ENCODE measurements around the gene WDR6.

WDR6 gene, protein sequence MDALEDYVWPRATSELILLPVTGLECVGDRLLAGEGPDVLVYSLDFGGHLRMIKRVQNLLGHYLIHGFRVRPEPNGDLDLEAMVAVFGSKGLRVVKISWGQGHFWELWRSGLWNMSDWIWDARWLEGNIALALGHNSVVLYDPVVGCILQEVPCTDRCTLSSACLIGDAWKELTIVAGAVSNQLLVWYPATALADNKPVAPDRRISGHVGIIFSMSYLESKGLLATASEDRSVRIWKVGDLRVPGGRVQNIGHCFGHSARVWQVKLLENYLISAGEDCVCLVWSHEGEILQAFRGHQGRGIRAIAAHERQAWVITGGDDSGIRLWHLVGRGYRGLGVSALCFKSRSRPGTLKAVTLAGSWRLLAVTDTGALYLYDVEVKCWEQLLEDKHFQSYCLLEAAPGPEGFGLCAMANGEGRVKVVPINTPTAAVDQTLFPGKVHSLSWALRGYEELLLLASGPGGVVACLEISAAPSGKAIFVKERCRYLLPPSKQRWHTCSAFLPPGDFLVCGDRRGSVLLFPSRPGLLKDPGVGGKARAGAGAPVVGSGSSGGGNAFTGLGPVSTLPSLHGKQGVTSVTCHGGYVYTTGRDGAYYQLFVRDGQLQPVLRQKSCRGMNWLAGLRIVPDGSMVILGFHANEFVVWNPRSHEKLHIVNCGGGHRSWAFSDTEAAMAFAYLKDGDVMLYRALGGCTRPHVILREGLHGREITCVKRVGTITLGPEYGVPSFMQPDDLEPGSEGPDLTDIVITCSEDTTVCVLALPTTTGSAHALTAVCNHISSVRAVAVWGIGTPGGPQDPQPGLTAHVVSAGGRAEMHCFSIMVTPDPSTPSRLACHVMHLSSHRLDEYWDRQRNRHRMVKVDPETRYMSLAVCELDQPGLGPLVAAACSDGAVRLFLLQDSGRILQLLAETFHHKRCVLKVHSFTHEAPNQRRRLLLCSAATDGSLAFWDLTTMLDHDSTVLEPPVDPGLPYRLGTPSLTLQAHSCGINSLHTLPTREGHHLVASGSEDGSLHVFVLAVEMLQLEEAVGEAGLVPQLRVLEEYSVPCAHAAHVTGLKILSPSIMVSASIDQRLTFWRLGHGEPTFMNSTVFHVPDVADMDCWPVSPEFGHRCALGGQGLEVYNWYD

DNA sequence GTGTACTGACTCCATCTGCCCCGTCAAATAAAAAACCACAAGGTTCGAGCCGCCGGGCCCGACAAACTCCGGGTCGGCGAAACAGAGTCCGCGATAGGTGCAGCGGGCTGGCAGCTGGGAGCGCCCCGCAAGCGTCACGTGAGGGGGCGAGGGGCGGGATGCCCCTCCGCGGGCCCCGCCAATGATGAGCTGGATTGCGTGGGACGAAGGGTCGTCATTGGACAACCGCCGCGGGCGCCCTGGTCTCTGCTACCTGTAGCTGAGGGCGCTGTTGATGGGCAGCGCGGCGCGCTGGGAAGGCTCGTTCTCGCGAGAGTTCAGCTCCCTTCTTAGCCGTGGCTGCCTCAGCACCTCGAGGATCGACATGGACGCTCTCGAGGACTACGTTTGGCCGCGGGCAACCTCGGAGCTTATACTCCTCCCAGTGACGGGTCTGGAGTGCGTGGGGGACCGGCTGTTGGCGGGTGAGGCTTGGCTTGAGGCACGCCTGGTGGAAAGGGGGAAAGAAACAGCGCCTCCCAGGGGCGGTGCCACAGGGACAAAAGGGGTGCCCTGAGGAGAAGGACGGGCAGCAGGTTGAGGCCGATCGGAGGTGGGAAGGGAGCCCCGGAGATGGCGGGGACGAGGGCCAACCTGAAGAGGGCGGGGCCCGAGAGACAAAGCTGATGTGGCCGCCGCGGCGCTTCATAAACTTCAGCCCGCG is at the start of gene WDR6:
TSS of gene WDR6 (plus strand) at position 324 of the 703 bp plus-strand sequence. CDS start at position 365, 41 bp downstream.
- peak; percentile 90 for DNase-seq (ENCODE audit: low spot score)

DNA sequence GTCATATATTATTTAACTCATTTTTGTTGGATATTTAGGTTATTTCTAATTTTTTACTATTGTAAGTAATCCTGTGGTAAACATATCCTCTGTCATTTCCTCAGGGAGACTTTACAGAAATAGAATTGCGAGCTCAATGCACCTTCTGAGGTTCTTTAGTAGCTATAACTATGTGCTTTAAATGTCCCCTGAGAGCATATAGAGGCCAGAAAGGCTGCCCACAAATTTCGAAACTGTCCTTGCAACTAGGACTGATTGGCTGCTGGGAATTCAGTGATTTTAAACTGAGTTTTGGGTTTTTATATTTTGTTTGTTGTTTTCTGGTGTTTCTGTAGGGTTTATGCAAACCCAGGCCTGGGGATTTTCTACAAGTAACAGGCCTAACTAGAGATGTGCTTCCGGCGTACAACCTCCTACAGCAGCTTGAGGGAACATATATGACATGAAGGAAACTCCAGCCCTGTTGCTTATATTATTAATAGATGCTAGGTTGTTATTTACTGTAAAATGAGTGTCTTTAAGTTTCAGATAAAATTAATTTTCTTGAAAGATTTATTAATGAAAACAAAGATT is 46.3 kb upstream of the WDR6 start:
- DNase-seq (ENCODE audit: low spot score), result no peak

DNA sequence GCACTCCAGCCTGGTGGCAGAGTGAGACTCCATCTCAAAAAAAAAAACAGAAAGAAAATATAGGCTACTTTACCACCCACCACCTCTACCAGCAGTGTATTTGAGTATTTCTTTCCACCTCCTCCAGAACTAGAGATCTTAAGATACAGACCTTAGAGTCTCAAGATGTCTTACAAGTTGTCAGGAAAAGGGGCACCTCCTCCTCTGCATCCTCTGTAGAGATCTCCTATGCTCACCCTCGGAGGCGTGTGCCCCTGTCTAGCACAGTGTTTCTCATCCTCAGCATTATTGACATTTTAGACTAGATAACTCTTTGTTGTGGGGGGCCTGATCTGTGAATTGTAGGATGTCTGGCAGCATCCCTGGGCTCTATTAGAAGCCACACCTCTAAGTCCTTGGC is 44.9 kb upstream of the WDR6 start:
- no peak for DNase-seq (ENCODE audit: low spot score)

DNA sequence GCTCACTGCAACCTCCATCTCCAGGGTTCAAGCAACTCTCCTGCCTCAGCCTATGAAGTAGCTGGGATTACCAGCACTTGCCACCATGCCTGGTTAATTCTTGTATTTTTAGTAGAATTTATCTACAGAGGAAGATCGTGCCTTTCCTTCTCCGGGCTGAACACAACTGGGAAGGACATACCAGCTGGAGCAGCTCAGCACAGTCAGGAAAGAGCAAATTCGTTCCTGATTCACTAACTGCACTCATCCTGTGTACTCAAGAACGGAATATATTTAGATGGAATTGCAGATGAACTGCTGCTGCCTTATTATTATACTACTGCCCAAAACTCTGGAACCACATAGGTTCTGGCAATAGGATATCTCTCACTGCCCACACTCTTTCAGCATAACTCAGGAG is 44.3 kb upstream of the WDR6 start:
- DNase-seq (ENCODE audit: low spot score), result no peak

DNA sequence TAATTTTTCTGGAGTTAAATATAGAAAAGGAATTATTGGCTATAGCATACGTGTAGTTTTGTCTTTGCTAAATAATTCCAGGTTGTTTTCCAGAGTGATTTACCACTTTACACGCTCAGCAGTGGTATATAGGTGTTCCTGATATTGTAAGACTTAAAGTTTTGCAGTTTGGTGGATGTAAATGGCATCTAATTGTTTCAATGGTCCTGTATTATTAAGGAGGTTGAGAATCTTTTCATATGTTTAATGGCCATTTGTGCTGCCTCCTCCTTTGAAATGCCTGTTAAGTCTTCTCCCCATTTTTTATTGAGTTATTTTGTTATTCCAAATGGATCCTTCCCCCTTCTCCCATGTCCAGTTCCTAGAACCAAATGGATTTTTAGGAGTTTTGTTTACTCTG is 43.6 kb upstream of the WDR6 start:
- no peak for DNase-seq (ENCODE audit: low spot score)

DNA sequence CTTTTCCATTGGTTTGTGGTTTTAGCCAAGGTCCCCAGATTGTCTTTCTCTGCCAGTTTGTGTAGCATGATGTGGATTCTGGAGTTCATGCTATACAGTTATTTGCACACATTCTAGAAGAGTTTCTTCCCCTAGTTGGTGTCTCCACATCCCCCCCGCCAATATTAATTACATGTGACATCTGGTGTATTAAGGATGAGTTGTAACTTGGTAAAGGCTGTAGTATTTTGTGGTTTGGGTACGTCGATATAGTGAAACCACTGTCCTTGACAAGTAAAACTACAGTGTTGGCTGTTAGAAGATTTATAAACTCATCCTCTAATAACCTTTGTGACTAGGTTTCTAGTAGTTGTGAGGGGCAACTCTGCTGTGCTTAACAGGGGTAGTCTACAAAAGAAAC is 40.8 kb upstream of the WDR6 start:
- DNase-seq (ENCODE audit: low spot score), result no peak

DNA sequence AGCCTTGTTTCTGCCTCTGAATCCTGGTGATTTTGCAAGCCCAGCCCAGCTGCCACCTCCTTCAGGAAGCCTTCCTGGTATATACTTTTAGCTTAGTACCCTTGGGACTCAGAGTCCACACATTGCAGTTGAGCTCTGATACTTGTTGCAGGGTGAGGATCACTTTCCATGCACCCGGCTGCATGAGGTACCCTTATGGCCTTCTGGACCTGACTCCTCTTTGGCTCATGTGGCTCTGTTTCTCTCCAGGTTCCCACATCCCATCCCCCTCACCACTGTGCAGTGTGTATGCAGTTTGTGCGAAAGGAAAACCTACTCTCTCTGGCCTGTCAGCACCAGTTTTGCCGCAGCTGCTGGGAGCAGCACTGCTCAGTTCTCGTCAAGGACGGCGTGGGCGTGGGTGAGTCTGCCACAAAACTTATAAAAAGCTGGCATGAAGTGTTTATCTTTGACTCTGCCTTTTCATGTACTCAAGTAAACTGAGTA is 40.3 kb upstream of the WDR6 start:
- no peak for DNase-seq (ENCODE audit: low spot score)

DNA sequence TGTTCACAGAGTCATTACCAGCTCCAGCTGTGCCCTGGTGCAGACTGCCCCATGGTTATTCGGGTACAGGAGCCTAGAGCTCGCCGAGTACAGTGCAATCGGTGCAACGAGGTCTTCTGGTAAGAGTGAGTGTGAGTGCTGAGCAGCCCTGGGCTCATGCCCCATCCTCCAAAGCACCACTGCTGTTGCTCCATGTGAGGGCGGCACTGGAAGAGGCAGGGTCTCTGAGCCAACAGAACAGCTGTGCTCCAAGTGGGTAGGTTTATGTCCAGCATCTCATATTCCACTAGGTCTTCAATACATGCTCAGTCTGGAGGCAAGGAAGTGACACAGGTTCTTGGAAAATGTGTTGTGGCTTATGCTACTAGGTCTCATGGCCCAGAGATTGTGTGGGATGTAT is 36.6 kb upstream of the WDR6 start:
- DNase-seq (ENCODE audit: low spot score), result no peak

DNA sequence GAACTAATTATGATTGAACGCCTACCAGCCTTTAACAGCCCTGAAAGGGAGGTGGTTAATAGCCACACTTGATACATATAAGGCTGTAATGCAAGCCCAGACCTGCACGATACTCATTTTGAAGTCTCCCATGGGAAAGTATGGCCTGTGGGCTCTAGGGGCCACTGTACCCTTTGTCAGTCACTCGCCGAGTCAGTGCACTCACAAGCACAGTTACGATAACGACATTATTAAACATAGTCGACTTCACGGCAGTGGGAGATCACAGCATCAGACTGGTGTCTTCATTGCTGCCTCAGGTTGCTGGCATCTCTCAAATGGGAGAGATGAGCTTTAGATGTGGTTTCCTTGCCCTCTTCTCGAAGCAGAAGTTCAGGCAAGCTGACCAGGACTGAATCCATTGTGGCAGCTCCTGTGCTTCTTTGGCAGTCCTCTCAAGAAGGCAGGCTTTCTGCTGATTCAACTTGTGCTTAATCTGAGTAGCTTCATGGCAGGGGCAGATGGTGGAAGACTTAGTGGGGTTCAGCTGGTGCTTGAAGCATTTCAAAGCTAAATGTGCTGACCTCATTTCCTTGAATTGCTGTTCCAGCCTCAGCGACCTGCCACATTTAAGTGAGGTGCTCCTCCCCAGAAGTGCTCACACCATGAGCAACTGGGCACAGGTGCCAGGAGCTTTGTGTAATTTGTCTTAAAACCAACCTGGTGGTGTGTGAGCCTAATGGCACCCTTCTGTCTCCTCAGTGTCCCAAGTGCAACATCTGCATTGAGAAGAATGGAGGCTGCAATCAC is 32.9 kb upstream of the WDR6 start:
- DNase-seq (ENCODE audit: low spot score), result no peak

DNA sequence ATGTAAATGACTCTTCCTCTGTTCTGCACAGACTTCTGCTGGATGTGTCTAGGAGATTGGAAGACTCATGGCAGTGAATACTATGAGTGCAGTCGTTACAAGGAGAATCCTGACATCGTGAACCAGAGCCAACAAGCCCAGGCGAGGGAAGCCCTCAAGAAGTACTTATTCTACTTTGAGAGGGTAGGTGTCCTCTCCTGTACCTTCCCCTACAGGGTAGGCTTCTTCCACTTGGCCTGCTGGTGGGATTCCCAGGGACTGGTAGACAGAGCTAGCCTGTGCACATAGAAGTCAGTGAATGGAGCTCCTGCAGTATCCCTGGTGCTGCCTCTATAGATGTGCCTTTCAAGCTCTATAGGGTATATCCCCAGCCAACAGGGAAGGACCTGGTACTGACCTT is 27.7 kb upstream of the WDR6 start:
- no peak for DNase-seq (ENCODE audit: low spot score)

DNA sequence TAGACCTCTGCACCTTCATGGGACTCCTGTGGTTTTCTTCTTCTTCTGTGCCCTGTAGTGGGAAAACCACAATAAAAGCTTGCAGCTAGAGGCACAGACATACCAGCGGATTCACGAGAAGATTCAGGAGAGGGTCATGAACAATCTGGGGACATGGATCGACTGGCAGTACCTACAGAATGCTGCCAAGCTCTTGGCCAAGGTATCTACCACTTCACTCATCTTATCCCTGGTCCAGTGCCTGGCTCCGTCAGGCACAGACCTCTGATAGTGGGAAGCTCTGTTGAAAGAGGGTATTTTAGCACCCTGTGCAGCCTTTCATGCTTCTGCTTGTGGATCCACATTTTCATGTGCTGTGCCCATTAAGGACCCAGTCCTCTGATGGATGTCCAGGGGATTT is 26.9 kb upstream of the WDR6 start:
- no peak for DNase-seq (ENCODE audit: low spot score)

DNA sequence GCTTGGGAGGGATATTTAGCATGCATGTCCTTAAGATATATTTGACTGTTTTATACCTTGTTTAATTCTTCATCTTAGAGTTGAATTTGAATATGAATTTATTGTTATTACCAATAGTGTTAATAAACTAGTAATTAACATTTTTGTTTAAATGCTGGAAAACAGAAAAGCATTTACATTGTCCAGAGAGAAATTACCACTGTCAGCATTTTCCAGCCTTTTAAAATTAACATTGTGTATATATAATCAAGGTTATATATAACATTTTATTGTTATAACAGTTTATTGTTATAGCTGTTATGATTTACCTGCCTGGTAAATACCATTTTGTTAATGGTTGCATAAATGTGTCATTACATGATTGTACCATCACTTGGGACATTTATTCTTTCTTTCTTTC is 25.2 kb upstream of the WDR6 start:
- DNase-seq (ENCODE audit: low spot score), result no peak

DNA sequence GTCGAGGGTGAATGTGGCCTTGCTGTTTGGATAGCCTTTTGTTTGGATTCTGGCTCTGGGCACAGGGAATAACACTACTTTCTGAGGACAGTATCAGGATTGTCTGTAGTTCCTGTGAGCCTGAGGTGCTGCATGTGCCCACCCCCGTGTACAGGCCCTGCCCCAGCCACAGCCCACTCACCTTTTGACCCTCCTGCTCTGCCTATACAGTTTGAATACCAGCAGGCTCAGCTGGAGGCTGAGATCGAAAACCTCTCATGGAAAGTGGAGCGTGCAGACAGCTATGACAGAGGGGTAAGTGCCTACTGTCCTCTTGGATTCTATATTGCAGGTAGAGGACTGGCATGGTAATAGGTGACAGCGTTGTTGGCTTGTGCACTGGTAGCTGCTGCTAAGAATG is 24.5 kb upstream of the WDR6 start:
- DNase-seq (ENCODE audit: low spot score), result no peak

DNA sequence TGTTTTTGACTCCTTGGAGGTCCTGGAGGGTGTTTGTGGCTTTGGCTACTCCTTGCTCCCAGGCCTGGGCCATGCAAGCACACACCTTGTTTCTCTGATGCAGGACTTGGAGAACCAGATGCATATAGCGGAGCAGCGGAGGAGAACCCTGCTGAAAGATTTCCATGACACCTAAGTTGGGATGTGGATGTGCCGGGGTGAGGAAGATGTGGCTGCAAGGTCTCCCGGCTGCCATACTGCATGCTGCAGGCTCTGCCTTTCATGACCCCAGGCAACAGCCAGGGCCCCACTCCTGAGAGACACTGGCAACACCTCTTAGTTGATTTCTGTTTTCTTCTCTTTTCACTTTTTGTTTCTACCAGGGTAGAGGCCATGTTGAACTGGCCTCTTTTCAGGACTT is 24.1 kb upstream of the WDR6 start:
- DNase-seq (ENCODE audit: low spot score), result no peak

DNA sequence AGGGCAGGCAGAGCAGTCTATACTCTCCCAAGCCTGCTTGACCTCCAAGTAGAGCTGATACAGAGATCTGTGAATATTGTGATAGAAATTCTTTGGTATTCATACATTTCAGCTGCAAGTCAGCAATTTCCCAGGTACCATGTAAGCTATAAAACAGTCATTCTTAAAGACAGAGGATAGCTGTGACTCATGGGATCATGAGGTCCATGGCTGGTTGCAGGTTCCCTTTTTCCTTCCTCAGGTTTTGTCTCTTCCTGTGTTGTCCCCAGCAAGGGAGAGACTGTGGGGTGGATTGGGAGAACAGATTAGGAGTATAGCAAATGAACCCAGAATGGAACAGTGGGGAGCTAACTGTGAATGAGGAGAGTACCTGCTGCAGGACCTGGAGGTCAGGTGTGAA is 22.5 kb upstream of the WDR6 start:
- DNase-seq (ENCODE audit: low spot score), result no peak

DNA sequence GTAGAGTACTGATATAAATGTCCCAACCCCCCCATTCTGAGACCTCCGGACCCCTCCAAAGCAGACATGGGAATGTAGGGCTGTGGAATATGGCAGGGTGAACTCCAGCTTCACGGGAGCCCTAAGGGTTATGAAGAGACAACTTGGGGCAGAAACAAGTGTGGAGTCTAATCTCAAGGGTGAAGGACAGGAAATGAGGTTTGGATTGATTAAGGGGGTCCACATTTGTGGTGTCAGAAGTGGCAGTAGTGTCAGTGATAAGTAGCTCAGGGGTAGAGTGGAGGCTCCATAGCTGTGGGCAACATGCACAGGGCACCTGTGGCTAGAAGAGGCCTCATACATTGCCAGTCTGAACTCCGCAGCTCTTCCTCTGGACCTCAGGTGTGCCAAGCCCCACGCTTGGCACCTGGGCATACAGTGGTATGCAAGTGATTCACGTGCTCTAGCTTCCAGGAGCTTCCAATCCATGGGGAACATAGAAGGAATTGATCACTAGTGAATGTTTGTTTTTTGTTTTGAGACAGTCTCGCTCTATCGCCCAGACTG is 21.3 kb upstream of the WDR6 start:
- no peak for DNase-seq (ENCODE audit: low spot score)

DNA sequence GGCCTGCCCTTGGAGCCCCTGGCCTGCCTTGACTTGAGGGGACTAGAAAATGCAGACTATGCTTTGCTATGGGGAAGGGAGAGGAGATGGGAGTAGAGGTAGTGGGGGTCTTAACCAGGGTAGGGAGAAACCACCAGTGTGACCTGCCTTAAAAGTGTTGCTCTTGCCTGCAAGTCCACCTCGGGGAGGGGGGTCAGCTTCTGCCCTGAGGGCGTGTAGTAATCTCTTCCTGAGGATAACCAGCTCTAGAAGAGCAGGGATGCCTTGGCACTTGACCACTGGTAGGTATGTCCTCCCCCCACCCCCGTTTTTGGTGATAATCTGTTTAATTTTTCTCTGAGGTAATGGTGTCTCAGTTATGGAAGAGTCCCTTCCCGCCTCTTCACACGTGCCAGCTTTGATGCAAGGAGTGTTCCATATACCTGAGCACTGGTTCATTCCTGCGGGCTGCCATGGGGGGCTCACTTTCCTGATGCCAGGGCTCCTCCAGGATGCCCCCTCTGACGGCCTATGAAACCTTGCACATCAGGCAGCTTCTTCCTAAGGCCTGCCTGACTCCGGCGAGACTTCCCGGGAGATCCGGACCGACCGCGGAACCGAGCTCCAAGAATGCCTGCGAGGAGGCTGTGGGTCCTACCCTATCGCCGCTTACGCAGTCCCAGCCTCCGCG is 17.9 kb upstream of the WDR6 start:
- no peak for DNase-seq (ENCODE audit: low spot score)

DNA sequence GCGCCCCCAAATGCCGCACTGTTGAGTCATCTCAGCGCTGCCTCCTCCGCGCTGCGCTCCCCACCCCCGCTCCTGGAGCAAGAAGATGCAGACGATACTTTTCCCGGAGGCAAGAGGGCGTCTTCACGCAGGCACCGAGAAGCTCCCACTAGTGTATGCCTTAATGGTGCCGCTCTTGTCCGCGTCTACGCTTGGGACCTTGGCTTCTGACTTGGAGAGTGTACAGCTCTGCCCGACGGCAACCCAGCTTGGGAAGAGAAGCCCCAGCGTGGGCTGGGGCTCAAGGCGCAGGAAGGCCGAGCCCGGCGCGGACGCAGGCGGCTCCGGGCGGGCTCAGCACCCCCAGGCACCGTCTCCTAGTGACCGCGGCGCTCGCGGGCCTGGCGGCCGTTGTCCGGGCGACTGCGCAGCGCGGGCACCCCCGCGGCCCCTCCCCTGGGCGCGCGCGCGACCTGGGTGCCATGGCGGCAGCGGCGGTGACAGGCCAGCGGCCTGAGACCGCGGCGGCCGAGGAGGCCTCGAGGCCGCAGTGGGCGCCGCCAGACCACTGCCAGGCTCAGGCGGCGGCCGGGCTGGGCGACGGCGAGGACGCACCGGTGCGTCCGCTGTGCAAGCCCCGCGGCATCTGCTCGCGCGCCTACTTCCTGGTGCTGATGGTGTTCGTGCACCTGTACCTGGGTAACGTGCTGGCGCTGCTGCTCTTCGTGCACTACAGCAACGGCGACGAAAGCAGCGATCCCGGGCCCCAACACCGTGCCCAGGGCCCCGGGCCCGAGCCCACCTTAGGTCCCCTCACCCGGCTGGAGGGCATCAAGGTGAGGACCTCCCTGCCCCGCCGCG is 17.2 kb upstream of the WDR6 start, which contains the start of gene P4HTM:
TSS of gene P4HTM (plus strand) at position 446 of the 840 bp plus-strand sequence. CDS start at position 462, 16 bp downstream.
- peak; percentile 89 for DNase-seq (ENCODE audit: low spot score)

Data from globus pallidus (tissue), 1 donor.